ENCODE measurements around the gene AUTS2.

AUTS2 gene

DNA sequence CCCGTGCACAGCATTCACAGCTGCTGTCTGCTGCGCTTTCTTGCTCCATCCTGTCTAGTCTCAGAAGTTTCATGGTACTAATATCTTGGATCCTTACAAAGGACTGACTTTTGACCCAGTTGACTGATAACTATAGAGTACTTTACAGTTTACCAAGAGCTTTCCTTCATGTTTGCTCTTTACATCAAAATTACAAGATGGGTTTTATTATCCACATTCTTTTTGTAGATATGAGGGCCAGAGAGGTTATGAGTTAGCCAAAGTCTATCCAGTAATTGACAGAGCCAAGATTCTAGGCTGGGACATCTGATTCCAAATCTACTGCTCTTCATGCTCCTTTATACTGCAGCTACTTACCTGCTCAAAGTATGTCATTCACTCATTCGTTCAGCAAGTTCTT lies 218.2 kb downstream of the AUTS2 start:
- Histone ChIP-seq H3K9me2 (ENCODE audit: low read depth, low read length) (no peaks in the 10 kb centered on the region), H3K9me3 (ENCODE audit: low read length) (no peaks in the 10 kb centered on the region), H3K4me2 (ENCODE audit: low read length) (no peak overlapping the region), H4K20me1 (ENCODE audit: insufficient read depth, low read length) (no peaks in the 10 kb centered on the region), H3K4me3 (ENCODE audit: low read depth, low read length, poor library complexity, severe bottlenecking) (no peak overlapping the region), H3K27me3 (ENCODE audit: insufficient read depth, low read length) (no peaks in the 10 kb centered on the region), H3K27ac (ENCODE audit: low read depth, low read length, poor library complexity, severe bottlenecking) (peak overlapping the region; percentile 3), H3F3A (ENCODE audit: insufficient read depth, low read length) (no peaks in the 10 kb centered on the region), H3K36me3 (ENCODE audit: insufficient read depth, low read length) (no peaks in the 10 kb centered on the region), H3K9ac (ENCODE audit: low read length) (no peak overlapping the region), H3K79me2 (ENCODE audit: insufficient read depth, low read length) (peaks cover 88% of the 10 kb centered on the region), H2AFZ (ENCODE audit: low read length) (no peak overlapping the region), H3K4me1 (ENCODE audit: insufficient read depth, low read length, severe bottlenecking) (peaks cover 94% of the 10 kb centered on the region)
- TF ChIP-seq, protein P1, sequence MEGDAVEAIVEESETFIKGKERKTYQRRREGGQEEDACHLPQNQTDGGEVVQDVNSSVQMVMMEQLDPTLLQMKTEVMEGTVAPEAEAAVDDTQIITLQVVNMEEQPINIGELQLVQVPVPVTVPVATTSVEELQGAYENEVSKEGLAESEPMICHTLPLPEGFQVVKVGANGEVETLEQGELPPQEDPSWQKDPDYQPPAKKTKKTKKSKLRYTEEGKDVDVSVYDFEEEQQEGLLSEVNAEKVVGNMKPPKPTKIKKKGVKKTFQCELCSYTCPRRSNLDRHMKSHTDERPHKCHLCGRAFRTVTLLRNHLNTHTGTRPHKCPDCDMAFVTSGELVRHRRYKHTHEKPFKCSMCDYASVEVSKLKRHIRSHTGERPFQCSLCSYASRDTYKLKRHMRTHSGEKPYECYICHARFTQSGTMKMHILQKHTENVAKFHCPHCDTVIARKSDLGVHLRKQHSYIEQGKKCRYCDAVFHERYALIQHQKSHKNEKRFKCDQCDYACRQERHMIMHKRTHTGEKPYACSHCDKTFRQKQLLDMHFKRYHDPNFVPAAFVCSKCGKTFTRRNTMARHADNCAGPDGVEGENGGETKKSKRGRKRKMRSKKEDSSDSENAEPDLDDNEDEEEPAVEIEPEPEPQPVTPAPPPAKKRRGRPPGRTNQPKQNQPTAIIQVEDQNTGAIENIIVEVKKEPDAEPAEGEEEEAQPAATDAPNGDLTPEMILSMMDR (IDR thresholded peaks at IDR 0.05; ENCODE audit: low read length): no peak
- TF ChIP-seq EZH2 (IDR thresholded peaks at IDR 0.05; ENCODE audit: borderline replicate concordance, low read length): no peak

DNA sequence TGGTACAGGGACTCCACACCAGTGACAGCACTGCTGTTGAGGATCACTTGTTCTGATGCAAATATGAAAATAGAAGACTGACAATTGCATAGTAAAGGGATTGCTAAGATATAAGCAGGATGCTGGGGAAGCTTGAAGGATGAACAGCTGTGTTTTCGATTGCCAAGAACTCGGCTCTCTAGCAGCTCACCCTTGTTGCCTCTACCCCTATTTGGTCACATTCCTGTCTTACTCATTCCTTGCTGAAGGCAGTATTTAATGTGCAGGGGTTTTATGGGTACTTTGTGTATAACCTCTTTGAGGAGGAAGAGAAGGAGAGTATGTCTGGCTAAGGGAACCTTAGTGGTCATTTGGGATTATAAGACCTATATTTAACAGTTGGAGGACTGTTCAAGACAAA lies 218.8 kb downstream of the AUTS2 start:
- H3K27ac ChIP-seq (ENCODE audit: low read depth, low read length, poor library complexity, severe bottlenecking): peak overlapping the region; percentile 3
- H3K4me2 ChIP-seq (ENCODE audit: low read length): peak overlapping the region; percentile 4; the same call in 1 of the 2 replicates
- peaks cover 94% of the 10 kb centered on the region for H3K4me1 ChIP-seq (ENCODE audit: insufficient read depth, low read length, severe bottlenecking)
- no peak overlapping the region for H3K4me3 ChIP-seq (ENCODE audit: low read depth, low read length, poor library complexity, severe bottlenecking)
- no peaks in the 10 kb centered on the region for H3K36me3 ChIP-seq (ENCODE audit: insufficient read depth, low read length)
- TF ChIP-seq, protein P1 (IDR thresholded peaks at IDR 0.05; ENCODE audit: low read length): no peak
- no peak for TF ChIP-seq EZH2 (IDR thresholded peaks at IDR 0.05; ENCODE audit: borderline replicate concordance, low read length)
- H3K79me2 ChIP-seq (ENCODE audit: insufficient read depth, low read length): peaks cover 82% of the 10 kb centered on the region
- no peaks in the 10 kb centered on the region for H3K9me2 ChIP-seq (ENCODE audit: low read depth, low read length)
- no peaks in the 10 kb centered on the region for H3K27me3 ChIP-seq (ENCODE audit: insufficient read depth, low read length)
- H4K20me1 ChIP-seq (ENCODE audit: insufficient read depth, low read length): no peaks in the 10 kb centered on the region
- H2AFZ ChIP-seq (ENCODE audit: low read length): no peak overlapping the region
- H3K9ac ChIP-seq (ENCODE audit: low read length): no peak overlapping the region
- H3F3A ChIP-seq (ENCODE audit: insufficient read depth, low read length): no peaks in the 10 kb centered on the region
- no peaks in the 10 kb centered on the region for H3K9me3 ChIP-seq (ENCODE audit: low read length)

DNA sequence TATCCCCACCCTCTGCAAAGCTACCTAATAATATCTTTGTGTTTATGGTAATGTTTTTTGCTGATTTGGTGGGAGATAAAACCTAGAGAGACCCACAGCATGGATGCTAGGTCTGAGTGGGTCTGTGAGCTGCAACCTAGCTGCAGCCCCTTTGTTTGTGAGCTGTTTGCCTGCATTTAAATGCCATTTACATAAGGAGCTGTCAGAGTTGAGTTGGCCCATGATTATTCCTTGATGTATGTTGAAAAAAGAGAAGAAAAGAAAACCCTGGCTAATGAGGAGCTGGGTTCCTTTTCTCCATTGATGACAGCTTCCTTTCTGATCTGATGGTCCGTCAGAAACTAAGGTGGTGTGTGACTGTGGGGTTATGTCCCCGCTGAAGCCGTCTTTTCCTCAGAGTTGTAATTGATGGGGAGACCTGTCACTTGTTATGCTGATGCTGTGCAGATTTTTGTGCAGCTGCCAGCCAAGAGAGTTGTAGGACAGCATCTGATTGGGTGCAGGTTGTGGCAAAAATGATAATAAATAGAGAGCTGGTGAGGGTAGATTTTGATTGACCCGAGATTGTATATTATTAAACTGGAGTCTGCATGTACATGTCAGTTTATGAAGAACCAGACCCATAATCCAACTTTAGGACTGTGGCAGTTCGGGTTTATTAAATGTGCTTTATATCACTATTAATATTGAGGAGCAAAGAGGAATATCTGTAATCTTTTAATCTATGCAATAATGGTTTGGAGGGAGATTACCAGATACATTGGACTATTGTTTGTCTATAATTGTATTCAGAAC lies 219.8 kb downstream of the AUTS2 start:
- peaks cover 77% of the 10 kb centered on the region for H3K79me2 ChIP-seq (ENCODE audit: insufficient read depth, low read length)
- no peaks in the 10 kb centered on the region for H4K20me1 ChIP-seq (ENCODE audit: insufficient read depth, low read length)
- H3K9ac ChIP-seq (ENCODE audit: low read length): no peak overlapping the region
- H3F3A ChIP-seq (ENCODE audit: insufficient read depth, low read length): no peaks in the 10 kb centered on the region; the same call in 1 of the 2 replicates
- H3K27me3 ChIP-seq (ENCODE audit: insufficient read depth, low read length): no peaks in the 10 kb centered on the region
- H3K36me3 ChIP-seq (ENCODE audit: insufficient read depth, low read length): no peaks in the 10 kb centered on the region
- H3K9me2 ChIP-seq (ENCODE audit: low read depth, low read length): no peaks in the 10 kb centered on the region
- H3K4me2 ChIP-seq (ENCODE audit: low read length): peak overlapping the region; percentile 4; the same call in 1 of the 2 replicates
- peaks cover 94% of the 10 kb centered on the region for H3K4me1 ChIP-seq (ENCODE audit: insufficient read depth, low read length, severe bottlenecking)
- no peak overlapping the region for H3K4me3 ChIP-seq (ENCODE audit: low read depth, low read length, poor library complexity, severe bottlenecking)
- TF ChIP-seq EZH2 (IDR thresholded peaks at IDR 0.05; ENCODE audit: borderline replicate concordance, low read length): no peak
- TF ChIP-seq, protein P1 (IDR thresholded peaks at IDR 0.05; ENCODE audit: low read length): no peak
- H2AFZ ChIP-seq (ENCODE audit: low read length): no peak overlapping the region
- H3K27ac ChIP-seq (ENCODE audit: low read depth, low read length, poor library complexity, severe bottlenecking): peak overlapping the region; percentile 3
- no peaks in the 10 kb centered on the region for H3K9me3 ChIP-seq (ENCODE audit: low read length)

Data from OCI-LY1 (cell line).